Measurements from ENCODE around the gene MEX3A. TPM values are rescaled to one million over a fixed set of nuclear protein-coding genes. Genes with fewer than 3 reads are reported as not detected.
"Not testable (repeated sequence)": the region's sequence is repeated elsewhere in the genome, so short reads cannot be mapped to it uniquely, and the experiment has no call there.

MEX3A gene
- total and polyA plus RNA-seq, 4 donors, result 0.26 to 8.1 (median 1.1) TPM

GRCh38 chr1:156126630-156127534 is 44.6 kb upstream of the MEX3A start:
- H3K4me1 ChIP-seq (ENCODE audit: control insufficient read depth in 5 of 5, insufficient read depth in 5 of 5, low read length in 5 of 5), result peaks cover 27 to 75% (median 38%) of the 10 kb centered on the region in 5 donors
- peak overlapping the region in 1 of 2 donors; percentile 67 for H3K9ac ChIP-seq (ENCODE audit: insufficient read depth in 1 of 2, low read length in 2 of 2)
- no peak for TF ChIP-seq CTCF (IDR thresholded peaks at IDR 0.05; ENCODE audit: control extremely low read depth, extremely low read depth)
- ATAC-seq (ENCODE audit: insufficient read depth, low FRiP score) (peak; percentile 16), DNase-seq (no peak)
- H3K27ac ChIP-seq (ENCODE audit: low read depth in 1 of 2, low read length in 1 of 2), result peak overlapping the region; percentile 75 to 95
- WGBS, 2 donors, result 29 to 34% methylated on average over 15 of the region's 15 CpGs
- H3K27me3 ChIP-seq (ENCODE audit: control insufficient read depth in 3 of 3, insufficient read depth in 3 of 3, low read length in 2 of 3), result no peaks in the 10 kb centered on the region
- H3K4me3 ChIP-seq, result no peak overlapping the region
- no peaks in the 10 kb centered on the region for H3K9me3 ChIP-seq (ENCODE audit: control insufficient read depth in 4 of 4, insufficient read depth in 3 of 4, low read length in 3 of 4)
- peaks cover 4 to 11% (median 6%) of the 10 kb centered on the region in 4 donors for H3K36me3 ChIP-seq (ENCODE audit: control insufficient read depth in 4 of 4, insufficient read depth in 4 of 4, low read length in 4 of 4)

- peak; percentile 53 for ATAC-seq (ENCODE audit: insufficient read depth, low FRiP score)
- Histone ChIP-seq H3K27ac (ENCODE audit: low read depth in 1 of 2, low read length in 1 of 2) (peak overlapping the region; percentile 75 to 95), H3K4me1 (ENCODE audit: control insufficient read depth in 5 of 5, insufficient read depth in 5 of 5, low read length in 5 of 5) (peaks cover 32 to 75% (median 43%) of the 10 kb centered on the region in 5 donors), H3K9ac (ENCODE audit: insufficient read depth in 1 of 2, low read length in 2 of 2) (peak overlapping the region in 1 of 2 donors; percentile 67), H3K36me3 (ENCODE audit: control insufficient read depth in 4 of 4, insufficient read depth in 4 of 4, low read length in 4 of 4) (peaks cover 0 to 5% (median 4%) of the 10 kb centered on the region in 4 donors), H3K9me3 (ENCODE audit: control insufficient read depth in 4 of 4, insufficient read depth in 3 of 4, low read length in 3 of 4) (no peaks in the 10 kb centered on the region), H3K4me3 (no peak overlapping the region), H3K27me3 (ENCODE audit: control insufficient read depth in 3 of 3, insufficient read depth in 3 of 3, low read length in 2 of 3) (no peaks in the 10 kb centered on the region)
- DNase-seq, result peak; percentile 83 to 85 (median 84)
- no peak for TF ChIP-seq CTCF (IDR thresholded peaks at IDR 0.05; ENCODE audit: control extremely low read depth, extremely low read depth)
- 16 to 19% methylated on average over 11 of the region's 11 CpGs for WGBS, 2 donors
Observed at GRCh38 chr1:156126043-156126629, 43.9 kb upstream of the MEX3A start.

- 86 to 93% methylated on average over 10 of the region's 10 CpGs for whole genome bisulfite sequencing, 2 donors
- not testable (repeated sequence) for H3K36me3 ChIP-seq (ENCODE audit: control insufficient read depth in 4 of 4, insufficient read depth in 4 of 4, low read length in 4 of 4); H3K9me3 ChIP-seq (ENCODE audit: control insufficient read depth in 4 of 4, insufficient read depth in 3 of 4, low read length in 3 of 4); H3K27me3 ChIP-seq (ENCODE audit: control insufficient read depth in 3 of 3, insufficient read depth in 3 of 3, low read length in 2 of 3); DNase-seq; ATAC-seq (ENCODE audit: insufficient read depth, low FRiP score); H3K4me3 ChIP-seq; H3K9ac ChIP-seq (ENCODE audit: insufficient read depth in 1 of 2, low read length in 2 of 2)
- peak overlapping the region; percentile 87 to 94 for H3K27ac ChIP-seq (ENCODE audit: low read depth in 1 of 2, low read length in 1 of 2)
- peaks cover 36 to 75% (median 47%) of the 10 kb centered on the region in 5 donors for H3K4me1 ChIP-seq (ENCODE audit: control insufficient read depth in 5 of 5, insufficient read depth in 5 of 5, low read length in 5 of 5)
Observed at GRCh38 chr1:156125544-156125943, 43.3 kb upstream of the MEX3A start.
